ENCODE measurements around the gene SNRNP40.
"Not testable (repeated sequence)": the region's sequence is repeated elsewhere in the genome, so short reads cannot be mapped to it uniquely, and the experiment has no call there.

Gene SNRNP40
- 15.6 to 52.5 (median 33.7) reads per million in 17 experiments for total RNA-seq

DNA sequence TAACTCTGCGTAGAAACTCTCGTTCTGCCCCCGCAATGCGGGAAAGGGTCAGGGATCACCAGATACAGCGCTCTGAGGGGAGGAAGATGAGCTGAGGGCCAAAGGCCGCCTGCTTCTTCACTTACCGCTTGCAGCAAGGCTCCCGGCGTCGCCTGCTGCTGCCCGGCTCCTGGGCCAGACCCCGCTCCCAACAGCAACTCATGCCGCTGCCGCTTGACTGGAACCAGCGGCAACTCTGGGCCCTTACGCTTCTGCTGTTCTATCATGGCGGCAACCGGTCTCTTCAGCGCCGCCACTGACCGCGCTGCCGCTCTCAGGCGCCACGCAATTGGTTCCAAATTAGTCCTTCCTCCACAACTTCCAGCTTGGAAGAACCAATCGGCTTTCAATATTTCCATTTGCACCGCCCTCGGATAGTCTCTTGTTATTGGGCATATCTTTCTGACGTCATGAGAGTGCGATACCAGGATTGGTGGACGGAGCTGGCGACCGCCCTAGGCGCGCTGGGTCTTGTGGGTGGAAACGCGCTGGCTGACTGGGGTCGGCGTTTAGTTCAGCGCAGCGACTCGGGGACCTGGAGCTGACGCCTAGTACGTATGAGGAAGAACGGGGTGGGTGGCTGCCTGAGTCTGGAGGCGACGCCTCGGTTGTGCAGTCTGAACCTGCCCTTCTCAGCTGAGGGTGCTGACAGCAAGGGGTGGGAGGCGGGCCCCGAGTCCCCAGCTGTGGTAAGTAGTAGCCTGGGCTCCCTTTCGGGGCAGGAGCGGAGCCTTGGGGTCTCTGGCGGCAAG, at the start of gene SNRNP40, which contains the start of gene ZCCHC17:
TSS of gene SNRNP40 (minus strand) at position 303 of the 791 bp plus-strand sequence. CDS start at position 266, 37 bp downstream.
TSS of gene ZCCHC17 (plus strand) at position 547 of the 791 bp plus-strand sequence. CDS start 13,067 bp downstream, outside the sequence.
- DNase-seq = peak; percentile 97 to 100 (median 98)

DNA sequence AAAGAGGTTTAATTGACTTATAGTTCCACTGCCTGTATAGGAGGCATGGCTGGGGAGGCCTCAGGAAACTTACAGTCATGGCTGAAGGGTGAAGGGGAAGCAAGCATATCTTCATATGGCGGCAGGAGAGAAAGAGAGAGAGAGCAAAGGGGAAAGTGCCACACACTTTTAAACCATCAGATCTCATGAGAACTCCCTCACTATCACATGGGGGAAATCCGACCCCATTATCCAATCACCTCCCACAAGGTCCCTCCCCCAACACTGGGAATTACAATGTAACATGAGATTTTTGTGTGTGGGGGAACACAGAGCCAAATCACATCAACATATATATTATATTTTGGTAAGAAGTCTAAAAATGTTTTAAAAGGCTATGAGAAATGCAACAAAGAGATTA, 49.0 kb upstream of the SNRNP40 start:
- DNase-seq = no peak

GRCh38 chr1:31344503-31344902, 47.9 kb upstream of the SNRNP40 start:
- no peak for DNase-seq

DNA sequence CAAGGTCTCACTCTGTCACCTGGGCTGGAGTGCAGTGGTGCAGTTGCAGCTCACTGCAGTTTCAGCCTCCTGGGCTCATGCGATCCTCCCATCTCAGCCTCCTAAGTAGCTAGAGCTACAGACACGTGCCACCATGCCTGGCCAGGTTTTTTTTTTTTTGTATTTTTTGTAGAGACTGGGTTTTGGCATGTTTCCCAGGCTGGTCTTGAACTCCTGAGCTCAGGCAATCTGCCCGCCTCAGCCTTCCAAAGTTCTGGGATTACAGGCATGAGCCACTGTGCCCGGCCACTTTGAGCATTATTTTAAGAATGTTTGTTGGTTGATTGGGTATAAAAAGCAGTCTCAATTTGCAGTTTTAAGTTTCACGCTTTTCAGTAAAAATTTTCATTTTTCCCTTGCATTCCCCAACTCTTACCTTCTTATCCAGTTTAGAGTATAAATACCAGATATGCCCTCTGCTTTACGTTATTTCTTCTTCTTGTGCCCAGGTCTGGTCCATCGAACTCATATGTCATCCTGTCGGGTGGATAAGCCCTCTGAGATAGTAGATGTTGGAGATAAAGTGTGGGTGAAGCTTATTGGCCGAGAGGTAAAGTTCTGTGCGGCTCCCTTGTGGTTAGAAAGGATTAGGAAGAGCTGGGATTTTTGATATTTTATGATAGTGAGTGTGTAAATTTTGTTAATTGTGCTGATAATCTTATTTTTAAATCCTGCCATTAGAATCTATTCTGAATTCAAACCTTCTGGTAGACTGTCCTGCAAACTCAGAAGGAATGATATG, 40.3 kb upstream of the SNRNP40 start:
- DNase-seq = no peak

GRCh38 chr1:31335007-31335406, 38.4 kb upstream of the SNRNP40 start:
- DNase-seq = peak; percentile 8 to 37 (median 29)

DNA sequence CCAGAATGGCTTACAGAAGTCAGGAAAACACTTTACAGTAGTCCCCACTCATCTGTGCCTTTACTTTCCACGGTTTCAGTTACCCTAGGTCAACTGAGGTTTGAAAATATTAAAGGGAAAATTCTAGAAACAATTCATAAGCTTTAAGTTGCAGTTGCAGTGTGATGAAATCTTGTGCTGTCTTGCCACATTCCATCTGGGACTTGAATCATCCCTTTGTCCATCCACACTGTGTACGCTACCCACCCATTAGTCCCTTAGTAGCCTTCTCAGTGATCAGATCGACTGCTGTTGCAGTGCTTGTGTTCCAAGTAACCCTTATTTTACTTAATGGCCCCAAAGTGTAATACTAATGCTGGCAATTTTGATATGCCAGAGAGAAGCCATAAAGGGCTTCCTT, 30.8 kb upstream of the SNRNP40 start:
- DNase-seq = no peak

GRCh38 chr1:31326461-31326860, 29.9 kb upstream of the SNRNP40 start:
- DNase-seq = no peak

GRCh38 chr1:31324992-31325391, 28.4 kb upstream of the SNRNP40 start:
- no peak for DNase-seq

- no peak for DNase-seq
Observed at GRCh38 chr1:31324093-31324492, 27.5 kb upstream of the SNRNP40 start.

DNA sequence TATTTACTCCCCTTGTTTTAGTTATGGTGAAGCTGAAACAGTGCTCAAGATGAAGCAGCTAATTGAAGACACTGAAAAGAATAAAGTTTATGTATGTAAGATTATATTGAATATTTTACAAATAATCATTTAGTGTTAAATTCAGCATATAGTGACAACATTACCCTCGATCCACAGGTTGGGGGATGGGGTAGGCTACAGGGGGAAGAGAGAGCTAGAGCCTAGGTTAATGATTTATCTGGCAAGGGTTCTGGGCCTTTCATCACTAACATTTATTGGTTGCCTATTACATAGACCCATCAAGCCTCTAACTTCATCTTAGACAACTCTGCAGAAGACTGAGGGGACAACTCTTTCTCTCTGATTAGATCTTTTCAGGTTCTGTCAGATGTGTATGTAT, 21.6 kb upstream of the SNRNP40 start:
- no peak for DNase-seq

DNA sequence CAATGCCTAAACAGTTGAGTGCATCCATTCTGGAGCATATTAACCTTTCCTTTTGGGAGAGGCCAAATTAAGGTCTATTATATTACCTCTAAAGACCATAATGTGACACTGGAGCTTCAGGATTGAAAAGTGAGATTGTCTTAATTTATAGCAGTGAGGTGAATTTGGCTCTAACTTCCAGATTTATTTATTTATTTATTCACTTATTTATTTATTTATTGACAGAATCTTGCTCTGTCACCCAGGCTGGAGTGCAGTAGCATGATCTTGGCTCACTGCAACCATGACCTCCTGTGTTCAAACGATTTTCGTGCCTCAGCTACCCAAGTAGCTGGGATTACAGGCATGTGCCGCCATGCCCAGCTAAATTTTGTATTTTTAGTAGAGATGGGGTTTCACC, 19.3 kb upstream of the SNRNP40 start:
- no peak for DNase-seq

DNA sequence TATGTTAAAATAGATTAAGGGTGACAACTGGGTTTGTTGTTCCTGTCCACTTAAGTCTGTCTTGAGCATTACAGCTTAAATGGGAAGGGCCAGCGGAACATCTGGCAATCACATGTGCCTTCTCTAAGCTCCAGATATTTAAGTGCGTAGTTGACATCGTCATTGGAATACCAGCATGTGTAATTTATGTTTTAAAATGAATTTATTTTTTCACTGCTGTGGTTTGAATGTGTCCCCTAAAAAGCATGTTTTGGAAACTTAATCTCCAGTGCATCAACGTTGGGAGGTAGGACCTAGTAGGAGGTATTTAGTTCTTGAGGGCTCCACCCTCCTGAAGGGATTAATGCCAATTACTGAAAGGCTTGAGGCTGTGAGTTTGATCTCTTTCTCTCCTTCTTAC, 13.6 kb upstream of the SNRNP40 start:
- no peak for DNase-seq

- DNase-seq = no peak
Observed at GRCh38 chr1:31308036-31308435, 11.4 kb upstream of the SNRNP40 start.

- peak; percentile 8 to 49 (median 21) for DNase-seq
Observed at GRCh38 chr1:31306278-31306677, 9.7 kb upstream of the SNRNP40 start.

- DNase-seq = peak; percentile 23 to 54 (median 46)
Observed at GRCh38 chr1:31302709-31303441, 6.3 kb upstream of the SNRNP40 start.

GRCh38 chr1:31300193-31300592, 3.6 kb upstream of the SNRNP40 start:
- DNase-seq = no peak

DNA sequence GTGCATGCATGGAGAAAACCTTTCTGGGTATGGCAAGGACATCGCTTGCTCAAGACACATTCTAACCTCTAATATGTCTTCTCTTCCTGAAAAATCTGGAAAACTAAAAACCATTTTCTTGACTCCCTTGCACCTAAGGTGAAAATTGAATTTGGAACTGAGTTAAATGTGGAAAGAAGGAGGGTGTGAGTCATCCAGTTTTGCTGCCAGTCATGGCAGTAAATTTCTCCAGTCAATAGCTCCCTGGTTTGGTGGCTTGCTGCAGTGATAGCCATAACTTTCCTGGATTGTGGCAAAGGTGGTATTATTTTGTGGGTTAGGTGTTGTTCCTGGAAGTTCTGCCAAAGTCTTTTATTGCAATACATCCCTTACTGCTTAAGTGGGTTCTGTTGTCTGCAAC, 2.8 kb upstream of the SNRNP40 start:
- DNase-seq = no peak

DNA sequence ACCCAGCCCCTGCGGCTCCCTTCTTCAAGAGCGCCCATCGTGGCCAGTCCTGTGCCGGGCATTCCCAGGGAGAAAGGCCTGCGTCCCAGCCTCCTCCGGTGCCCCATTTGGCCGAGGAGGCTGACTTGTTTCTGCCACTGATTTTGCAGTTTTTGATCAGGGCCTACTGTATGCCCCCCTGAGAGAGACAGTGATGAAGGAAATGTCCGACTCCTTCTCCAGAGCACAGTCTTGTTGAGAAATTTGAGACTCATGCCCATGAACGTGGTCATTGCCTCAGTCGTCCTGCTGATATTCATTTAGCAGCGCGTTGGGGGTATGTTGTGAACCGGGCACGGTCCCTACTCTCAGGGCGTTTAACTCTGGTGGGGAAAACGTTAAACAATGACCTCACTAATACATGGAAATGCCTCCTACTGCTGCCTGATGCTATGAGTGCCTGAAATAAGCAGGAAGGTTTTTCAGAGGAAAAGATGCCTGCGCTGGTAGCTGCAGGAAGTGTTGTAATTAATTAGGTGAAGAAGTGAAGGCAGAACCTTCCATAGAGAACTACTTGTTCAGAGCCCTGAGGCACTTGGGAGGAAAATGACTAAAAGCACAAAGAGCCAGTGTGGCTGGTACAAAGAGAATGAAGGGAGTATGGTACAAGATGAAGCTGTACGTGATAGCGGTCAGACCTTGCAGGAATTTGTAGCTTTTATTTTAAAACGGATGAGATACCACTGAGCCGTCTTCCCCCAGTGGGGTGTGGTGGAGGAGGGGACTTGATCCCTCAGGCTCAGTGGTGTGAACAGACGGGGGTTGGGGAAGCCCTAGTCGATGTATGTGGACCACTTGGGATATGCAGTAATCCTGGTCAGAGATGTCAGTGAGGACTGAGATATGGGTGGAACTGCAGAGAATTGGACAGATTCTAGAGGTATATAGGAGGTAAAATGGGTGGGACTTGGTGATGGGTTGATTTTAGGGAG, 974 bp upstream of the SNRNP40 start:
- DNase-seq = peak; percentile 21 to 53 (median 38)

DNA sequence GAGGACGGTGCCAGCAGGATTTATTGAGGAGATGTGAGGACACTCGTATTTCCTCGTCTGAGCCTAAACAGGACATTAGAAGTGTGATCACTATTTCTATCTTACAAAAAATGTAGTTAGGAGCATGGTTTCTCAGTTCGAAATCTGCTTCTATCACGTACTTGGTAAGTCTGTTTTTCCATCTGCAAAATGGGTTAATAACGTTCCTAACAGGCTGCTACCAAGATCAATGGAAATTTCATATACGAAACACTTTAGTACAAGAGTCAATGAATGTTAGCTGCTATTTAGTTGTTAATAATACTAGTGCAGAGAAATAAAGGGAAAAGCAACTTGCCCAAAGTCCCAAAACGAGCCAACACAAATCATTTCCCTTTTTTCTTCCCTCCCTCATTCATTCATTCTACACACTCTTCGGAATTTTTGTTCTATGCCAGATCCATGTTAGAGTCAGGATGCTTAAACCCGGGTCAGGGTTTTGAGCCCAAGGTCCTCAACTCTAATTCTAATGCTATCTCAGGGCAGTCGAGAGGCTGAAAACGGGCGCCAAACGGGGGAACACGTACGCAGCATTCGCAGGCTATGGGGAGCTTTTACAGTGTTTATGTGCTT, 608 bp downstream of the SNRNP40 start:
- DNase-seq = peak in 1 of 4 experiments; percentile 1

DNA sequence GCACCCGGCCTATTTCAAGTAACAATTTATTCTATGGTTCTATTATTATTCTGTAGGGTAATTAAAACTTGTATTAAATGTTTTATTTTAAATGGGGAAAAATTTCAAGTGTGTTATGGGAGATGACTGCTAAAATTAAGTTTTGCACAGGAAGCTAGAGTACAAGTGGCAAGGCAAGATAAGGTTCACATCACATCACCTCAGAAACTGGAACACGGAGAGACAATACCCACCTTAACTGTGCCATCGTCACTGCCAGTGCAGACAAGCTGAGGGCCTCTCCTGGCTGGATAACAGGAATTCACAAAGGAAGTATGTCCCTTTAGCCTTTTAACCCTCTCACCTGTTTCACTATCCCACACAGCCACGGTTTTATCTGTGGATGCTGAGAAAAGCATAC, 7.6 kb downstream of the SNRNP40 start:
- no peak for DNase-seq

- DNase-seq = not testable (repeated sequence)
Observed at GRCh38 chr1:31287791-31288190, 8.8 kb downstream of the SNRNP40 start.
